ENCODE measurements around the gene RHOF.

- TF ChIP-seq SIN3A (IDR thresholded peaks at IDR 0.05; ENCODE audit: low read depth) (no peak), REST (IDR thresholded peaks at IDR 0.05; ENCODE audit: low read depth) (no peak), EZH2phosphoT487 (IDR thresholded peaks at IDR 0.05; ENCODE audit: borderline replicate concordance) (no peak), POLR2A (IDR thresholded peaks at IDR 0.05; ENCODE audit: borderline replicate concordance, extremely low read depth, insufficient read depth, insufficient read length) (no peak), ATF3 (IDR thresholded peaks at IDR 0.05) (no peak), CEBPB (IDR thresholded peaks at IDR 0.05; ENCODE audit: low read depth) (no peak), ZNF274 (IDR thresholded peaks at IDR 0.05; ENCODE audit: low read depth, low read length) (no peak), POLR2AphosphoS5 (IDR thresholded peaks at IDR 0.05; ENCODE audit: low read depth, low read length) (peak; percentile 4; the same call in 1 of the 2 replicates), EZH2 (IDR thresholded peaks at IDR 0.05) (no peak)
- TF ChIP-seq, protein P1, sequence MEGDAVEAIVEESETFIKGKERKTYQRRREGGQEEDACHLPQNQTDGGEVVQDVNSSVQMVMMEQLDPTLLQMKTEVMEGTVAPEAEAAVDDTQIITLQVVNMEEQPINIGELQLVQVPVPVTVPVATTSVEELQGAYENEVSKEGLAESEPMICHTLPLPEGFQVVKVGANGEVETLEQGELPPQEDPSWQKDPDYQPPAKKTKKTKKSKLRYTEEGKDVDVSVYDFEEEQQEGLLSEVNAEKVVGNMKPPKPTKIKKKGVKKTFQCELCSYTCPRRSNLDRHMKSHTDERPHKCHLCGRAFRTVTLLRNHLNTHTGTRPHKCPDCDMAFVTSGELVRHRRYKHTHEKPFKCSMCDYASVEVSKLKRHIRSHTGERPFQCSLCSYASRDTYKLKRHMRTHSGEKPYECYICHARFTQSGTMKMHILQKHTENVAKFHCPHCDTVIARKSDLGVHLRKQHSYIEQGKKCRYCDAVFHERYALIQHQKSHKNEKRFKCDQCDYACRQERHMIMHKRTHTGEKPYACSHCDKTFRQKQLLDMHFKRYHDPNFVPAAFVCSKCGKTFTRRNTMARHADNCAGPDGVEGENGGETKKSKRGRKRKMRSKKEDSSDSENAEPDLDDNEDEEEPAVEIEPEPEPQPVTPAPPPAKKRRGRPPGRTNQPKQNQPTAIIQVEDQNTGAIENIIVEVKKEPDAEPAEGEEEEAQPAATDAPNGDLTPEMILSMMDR (IDR thresholded peaks at IDR 0.05 in 2 of 3, conservative IDR thresholded peaks at IDR 0.05 in 1 of 3; ENCODE audit: borderline replicate concordance in 1 of 3, insufficient read depth in 1 of 3, low read depth in 2 of 3, low read length in 2 of 3) = no peak
- TF ChIP-seq, protein P2, sequence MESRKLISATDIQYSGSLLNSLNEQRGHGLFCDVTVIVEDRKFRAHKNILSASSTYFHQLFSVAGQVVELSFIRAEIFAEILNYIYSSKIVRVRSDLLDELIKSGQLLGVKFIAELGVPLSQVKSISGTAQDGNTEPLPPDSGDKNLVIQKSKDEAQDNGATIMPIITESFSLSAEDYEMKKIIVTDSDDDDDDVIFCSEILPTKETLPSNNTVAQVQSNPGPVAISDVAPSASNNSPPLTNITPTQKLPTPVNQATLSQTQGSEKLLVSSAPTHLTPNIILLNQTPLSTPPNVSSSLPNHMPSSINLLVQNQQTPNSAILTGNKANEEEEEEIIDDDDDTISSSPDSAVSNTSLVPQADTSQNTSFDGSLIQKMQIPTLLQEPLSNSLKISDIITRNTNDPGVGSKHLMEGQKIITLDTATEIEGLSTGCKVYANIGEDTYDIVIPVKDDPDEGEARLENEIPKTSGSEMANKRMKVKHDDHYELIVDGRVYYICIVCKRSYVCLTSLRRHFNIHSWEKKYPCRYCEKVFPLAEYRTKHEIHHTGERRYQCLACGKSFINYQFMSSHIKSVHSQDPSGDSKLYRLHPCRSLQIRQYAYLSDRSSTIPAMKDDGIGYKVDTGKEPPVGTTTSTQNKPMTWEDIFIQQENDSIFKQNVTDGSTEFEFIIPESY (IDR thresholded peaks at IDR 0.05; ENCODE audit: extremely low read depth, insufficient replicate concordance, low read length) = no peak
These were observed 1.6 kb downstream of the RHOF start for GRCh38 chr12:121791671-121792551.

All from HCT116 (cell line).